ENCODE results near the gene OR2W3.

Gene OR2W3

DNA sequence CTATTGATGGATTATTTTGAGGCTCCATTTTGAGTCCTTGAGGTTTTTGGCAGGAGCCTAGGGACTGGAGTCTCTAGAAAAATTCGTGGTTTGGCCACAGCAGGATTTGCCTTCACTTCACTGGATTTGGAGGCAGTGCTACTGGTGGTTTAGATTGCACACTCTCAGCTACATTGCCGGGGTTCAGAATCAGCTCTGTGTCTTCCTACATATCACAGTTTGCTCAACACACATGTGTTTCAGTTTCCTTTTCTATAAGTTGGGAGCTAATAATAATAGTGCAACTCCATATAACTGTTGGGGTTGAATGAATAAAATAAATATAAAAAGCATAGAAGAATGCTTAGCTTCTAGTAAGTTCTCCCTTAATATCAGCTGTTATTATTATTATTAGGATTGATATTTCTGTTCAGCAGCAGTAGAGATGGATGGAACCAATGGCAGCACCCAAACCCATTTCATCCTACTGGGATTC lies at the start of gene OR2W3:
Gene OR2W3 (plus strand): TSS at position 425 of the 475 bp plus-strand sequence. CDS start 0 bp downstream, at position 425.
- DNase-seq, result no peak

DNA sequence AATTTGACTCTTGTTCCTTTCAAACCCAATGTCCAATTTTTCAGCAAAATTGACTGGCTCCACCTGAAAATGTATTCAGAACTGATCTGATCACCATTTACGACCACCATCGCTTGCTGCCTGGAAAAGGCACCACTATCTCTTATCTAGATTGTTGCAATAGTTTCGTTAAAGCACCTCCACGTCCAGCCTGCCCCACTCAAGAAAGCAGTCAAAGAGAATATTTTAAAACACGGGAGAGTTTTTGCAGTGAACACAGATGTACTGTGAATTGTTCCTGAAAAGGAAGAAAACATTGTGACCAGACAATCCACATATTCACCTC lies 49.7 kb upstream of the OR2W3 start:
- DNase-seq, result no peak

GRCh38 chr1:247848346-247848745 lies 47.0 kb upstream of the OR2W3 start:
- DNase-seq, result no peak

- DNase-seq, result no peak
These were observed 45.8 kb upstream of the OR2W3 start for GRCh38 chr1:247849616-247850015.

- DNase-seq, result no peak
These were observed 40.4 kb upstream of the OR2W3 start for GRCh38 chr1:247854899-247855545.

- no peak for DNase-seq
These were observed 39.5 kb upstream of the OR2W3 start for GRCh38 chr1:247855911-247856310.

GRCh38 chr1:247857069-247857984 lies 38.1 kb upstream of the OR2W3 start, which contains the start of gene TRIM58:
Gene TRIM58 (plus strand): TSS chr1:247857187. CDS start chr1:247857247, 60 bp downstream.
- peak in 1 of 2 donors; percentile 24 for DNase-seq

- no peak for DNase-seq
These were observed 37.3 kb upstream of the OR2W3 start for GRCh38 chr1:247857985-247858619.

GRCh38 chr1:247862756-247863155 lies 32.6 kb upstream of the OR2W3 start:
- DNase-seq, result no peak

DNA sequence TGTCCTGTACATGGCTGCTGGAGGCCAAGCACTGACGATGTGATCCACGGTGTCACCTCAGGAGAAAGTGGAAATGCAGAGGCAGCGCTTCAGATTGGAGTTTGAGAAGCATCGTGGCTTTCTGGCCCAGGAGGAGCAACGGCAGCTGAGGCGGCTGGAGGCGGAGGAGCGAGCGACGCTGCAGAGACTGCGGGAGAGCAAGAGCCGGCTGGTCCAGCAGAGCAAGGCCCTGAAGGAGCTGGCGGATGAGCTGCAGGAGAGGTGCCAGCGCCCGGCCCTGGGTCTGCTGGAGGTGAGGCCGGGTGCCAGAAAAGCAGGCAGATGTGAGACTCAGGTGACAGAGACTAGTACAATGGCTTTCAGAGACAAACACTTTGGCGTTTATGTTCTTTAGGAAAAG lies 30.7 kb upstream of the OR2W3 start:
- DNase-seq, result no peak

GRCh38 chr1:247865416-247865815 lies 30.0 kb upstream of the OR2W3 start:
- DNase-seq, result no peak

DNA sequence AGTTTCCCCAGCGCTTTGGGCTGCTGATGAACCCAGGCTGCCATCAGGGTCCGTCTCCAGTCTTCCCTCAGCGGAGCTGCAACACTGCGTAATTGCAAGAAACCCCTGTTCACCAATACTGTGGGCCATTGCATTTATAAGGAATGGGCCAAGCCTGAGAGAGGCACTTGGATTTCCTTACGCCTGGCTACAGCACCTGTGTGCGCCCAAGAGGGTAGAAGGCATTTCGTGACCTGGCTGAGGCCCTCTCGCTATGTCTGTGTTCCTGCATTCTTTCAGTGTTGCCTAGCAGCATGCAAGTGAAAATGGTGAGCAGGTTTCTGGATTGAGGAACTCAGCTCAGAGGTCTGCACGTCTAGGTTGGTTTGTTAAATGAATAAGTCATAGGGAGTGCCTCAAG lies 12.0 kb upstream of the OR2W3 start:
- no peak for DNase-seq

DNA sequence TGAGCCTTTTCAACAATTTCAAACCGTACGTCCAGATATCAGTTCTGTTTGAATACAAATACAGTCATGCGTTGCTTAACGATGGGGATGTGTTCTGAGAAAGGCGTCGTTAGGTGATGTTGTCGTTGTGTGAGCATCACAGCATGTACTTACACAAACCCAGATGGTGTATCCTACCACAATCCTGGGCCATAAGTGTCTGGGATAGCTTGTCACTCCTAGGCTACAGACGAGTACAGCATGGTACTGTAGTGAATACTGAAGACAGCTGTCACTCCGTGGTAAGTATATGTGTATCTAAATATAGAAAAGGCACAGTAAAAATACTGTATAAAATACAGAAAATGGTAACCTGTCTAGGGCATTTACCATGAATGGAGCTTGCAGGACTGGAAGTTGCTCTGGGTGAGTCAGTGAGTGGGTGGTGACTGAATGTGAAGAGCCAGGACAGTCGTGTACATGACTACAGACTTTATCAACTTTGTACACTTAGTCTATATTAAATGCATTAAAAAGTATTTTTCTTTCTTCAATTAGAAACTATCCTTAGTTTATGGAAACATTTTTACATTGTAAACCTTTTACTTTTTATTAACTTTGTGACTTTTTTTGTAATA lies 10.5 kb upstream of the OR2W3 start:
- no peak for DNase-seq

DNA sequence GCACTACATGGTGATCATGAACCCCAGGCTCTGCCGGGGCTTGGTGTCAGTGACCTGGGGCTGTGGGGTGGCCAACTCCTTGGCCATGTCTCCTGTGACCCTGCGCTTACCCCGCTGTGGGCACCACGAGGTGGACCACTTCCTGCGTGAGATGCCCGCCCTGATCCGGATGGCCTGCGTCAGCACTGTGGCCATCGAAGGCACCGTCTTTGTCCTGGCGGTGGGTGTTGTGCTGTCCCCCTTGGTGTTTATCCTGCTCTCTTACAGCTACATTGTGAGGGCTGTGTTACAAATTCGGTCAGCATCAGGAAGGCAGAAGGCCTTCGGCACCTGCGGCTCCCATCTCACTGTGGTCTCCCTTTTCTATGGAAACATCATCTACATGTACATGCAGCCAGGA lies 589 bp downstream of the OR2W3 start:
- DNase-seq, result no peak

- DNase-seq, result no peak
These were observed 8.7 kb downstream of the OR2W3 start for GRCh38 chr1:247904122-247904521.

DNA sequence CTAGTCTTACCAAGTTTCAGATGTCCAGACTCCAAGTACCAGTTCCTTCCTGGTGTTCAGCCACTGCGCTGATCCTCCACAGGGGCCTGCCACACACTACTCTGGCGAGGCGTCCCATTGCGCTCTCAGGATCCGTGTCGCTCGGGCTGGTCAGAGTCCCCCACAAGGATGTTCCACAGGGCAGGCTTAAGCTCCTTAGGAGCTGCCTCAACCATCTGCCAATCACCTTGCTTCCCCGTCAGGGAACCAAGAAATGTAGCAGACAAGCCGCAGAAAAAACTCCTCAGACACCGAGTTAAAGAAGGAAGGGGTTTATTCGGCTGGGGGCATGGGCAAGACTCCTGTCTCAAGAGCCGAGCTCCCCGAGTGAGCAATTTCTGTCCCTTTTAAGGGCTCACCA lies 9.8 kb downstream of the OR2W3 start:
- DNase-seq, result no peak

GRCh38 chr1:247905910-247906503 lies 10.6 kb downstream of the OR2W3 start:
- no peak for DNase-seq

- peak in 1 of 2 donors; percentile 24 for DNase-seq
These were observed 11.2 kb downstream of the OR2W3 start for GRCh38 chr1:247906504-247907047.

- no peak for DNase-seq
These were observed 13.4 kb downstream of the OR2W3 start for GRCh38 chr1:247908766-247909165.

GRCh38 chr1:247913786-247914185 lies 18.4 kb downstream of the OR2W3 start:
- DNase-seq, result no peak

GRCh38 chr1:247914941-247915662 lies 19.7 kb downstream of the OR2W3 start:
- DNase-seq, result no peak

GRCh38 chr1:247919952-247920351 lies 24.6 kb downstream of the OR2W3 start, which contains the start of gene OR2T8:
Gene OR2T8 (plus strand): TSS chr1:247920252. CDS start chr1:247921018, 766 bp downstream.
- DNase-seq, result no peak
